Kidney epithelial cell (primary cell): Measurements from ENCODE around the gene HNRNPA2B1. TPM values are rescaled to one million over a fixed set of nuclear protein-coding genes. Genes with fewer than 3 reads are reported as not detected.
"Not testable (repeated sequence)": the region's sequence is repeated elsewhere in the genome, so short reads cannot be mapped to it uniquely, and the experiment has no call there.

Experiments
- DNase-seq: peaks from one replicate; pipeline ENCODE4 v3.0.0-alpha.2; 2010; ENCODE audit warnings: low read depth
- H3K27me3 ChIP-seq: 2 replicates; pipeline ENCODE4 v1.6.0; 2011; ENCODE audit warnings: low read length; ENCODE audit not compliant: control insufficient read depth, insufficient read depth
- H3K36me3 ChIP-seq: 2 replicates; pipeline ENCODE4 v1.5.1; 2011; ENCODE audit warnings: low read length; ENCODE audit not compliant: control insufficient read depth, insufficient read depth
- H3K4me3 ChIP-seq: 2 replicates; pipeline ENCODE4 v1.5.1; 2011; ENCODE audit warnings: low read depth, mild to moderate bottlenecking, control low read depth, low read length
- total RNA-seq: library from RNA; depleted of rRNA; stranded (reverse); fragments of >200 nt; gene quantifications from 2 replicates; pipeline ENCODE4 v1.2.3, GENCODE V29; 2015
- TF ChIP-seq, protein P1 (sequence below): IDR thresholded peaks from 2 replicates; pipeline ENCODE4 v1.5.1; 2011; ENCODE audit warnings: mild to moderate bottlenecking, moderate library complexity, low read length, control low read depth, inconsistent platforms; ENCODE audit not compliant: insufficient read depth, poor library complexity, severe bottlenecking

The HNRNPA2B1 gene
- total RNA-seq, 1 donor from 2014 or later, result 133 TPM

DNA sequence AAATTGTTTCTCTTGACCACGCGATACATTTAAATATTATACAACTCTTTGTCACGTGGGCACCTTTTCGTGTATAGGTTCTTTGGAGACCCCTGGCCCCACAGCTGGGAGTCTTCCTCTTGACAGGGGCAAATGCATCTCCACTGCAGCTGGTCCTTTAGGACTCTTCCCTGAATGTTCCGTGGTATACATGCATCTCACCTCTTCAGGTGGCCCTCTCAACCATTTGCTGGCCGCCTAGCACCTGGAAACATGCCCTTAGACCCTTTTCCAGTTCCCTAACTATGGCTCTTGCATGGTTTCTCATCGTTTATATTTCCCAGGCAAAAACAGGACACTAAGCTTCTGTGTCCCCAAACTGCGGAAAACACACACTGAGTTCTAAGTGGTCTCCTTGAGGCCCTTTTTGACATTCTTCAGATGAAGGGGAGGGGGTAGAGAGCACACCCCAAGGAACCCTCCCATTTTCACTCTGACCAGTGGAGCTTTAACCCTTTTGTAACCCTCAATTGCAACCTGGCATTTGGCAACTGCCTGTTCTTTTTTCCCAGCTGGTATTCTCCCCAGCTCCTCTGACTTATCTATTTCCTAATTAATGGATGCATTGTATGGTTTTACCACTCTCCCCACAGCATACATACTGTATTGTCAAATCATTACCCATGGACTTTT lies 20.6 kb downstream of the HNRNPA2B1 start:
- TF ChIP-seq, protein P1, sequence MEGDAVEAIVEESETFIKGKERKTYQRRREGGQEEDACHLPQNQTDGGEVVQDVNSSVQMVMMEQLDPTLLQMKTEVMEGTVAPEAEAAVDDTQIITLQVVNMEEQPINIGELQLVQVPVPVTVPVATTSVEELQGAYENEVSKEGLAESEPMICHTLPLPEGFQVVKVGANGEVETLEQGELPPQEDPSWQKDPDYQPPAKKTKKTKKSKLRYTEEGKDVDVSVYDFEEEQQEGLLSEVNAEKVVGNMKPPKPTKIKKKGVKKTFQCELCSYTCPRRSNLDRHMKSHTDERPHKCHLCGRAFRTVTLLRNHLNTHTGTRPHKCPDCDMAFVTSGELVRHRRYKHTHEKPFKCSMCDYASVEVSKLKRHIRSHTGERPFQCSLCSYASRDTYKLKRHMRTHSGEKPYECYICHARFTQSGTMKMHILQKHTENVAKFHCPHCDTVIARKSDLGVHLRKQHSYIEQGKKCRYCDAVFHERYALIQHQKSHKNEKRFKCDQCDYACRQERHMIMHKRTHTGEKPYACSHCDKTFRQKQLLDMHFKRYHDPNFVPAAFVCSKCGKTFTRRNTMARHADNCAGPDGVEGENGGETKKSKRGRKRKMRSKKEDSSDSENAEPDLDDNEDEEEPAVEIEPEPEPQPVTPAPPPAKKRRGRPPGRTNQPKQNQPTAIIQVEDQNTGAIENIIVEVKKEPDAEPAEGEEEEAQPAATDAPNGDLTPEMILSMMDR, result no peak
- Histone ChIP-seq H3K4me3 (no peak overlapping the region), H3K27me3 (no peaks in the 10 kb centered on the region), H3K36me3 (no peaks in the 10 kb centered on the region)
- no peak for DNase-seq

DNA sequence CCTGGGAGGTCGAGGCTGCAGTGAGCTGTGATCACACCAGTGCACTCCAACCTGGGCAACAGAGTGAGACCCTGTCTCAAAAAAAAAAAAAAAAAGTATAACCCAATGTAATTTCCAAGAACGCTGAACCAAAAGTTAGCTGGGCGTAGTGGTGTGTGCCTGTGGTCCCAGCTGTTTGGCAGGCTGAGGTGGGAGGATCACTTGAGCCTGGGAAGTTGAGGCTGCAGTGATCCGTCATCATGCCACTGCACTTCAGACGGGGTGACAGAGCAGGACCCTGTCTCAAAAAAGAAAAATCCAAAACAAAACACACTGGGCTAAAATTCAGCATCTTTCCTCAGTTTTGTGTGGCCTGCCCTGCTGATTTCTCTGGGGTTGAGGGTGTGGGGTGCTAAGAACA lies 21.1 kb downstream of the HNRNPA2B1 start:
- no peak for DNase-seq
- TF ChIP-seq, protein P1, result no peak

DNA sequence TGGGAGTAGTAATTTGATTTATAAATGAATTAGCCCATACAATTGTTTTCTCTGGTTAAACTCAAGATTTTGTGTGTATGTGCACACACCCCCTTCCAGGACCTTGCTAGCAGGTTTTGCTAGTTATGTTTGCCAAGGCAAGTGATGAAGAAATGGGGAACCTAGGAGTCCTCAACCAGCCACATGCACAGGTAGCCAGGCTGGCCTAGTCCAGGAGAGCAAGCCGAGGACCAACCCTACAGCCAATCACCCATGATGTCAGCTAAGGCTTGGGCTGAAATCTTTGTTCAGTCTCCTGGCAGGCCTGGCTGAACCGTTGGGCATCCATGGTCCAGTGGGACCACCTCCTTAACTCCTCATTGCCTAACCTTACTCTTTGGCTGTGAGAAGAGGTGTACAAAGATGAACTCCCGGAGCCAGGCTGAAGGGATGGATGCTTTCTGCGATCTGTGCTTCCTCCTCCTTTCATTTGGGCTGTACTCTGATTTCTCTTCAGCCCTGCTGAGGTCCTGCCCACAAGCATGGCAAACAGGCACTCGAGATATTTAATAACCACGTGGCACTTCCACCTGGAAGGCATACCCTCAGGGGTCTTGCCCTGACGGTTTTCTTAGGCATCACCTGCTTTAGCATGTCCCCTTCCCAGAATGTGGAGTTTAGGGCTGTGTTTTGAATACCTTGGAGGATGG lies 22.1 kb downstream of the HNRNPA2B1 start:
- Histone ChIP-seq H3K27me3 (no peaks in the 10 kb centered on the region), H3K4me3 (no peak overlapping the region), H3K36me3 (no peaks in the 10 kb centered on the region)
- no peak for DNase-seq
- TF ChIP-seq, protein P1, result no peak

More for the DNA sequence above, 21.1 kb downstream of the HNRNPA2B1 start:
- H3K27me3 ChIP-seq, result no peaks in the 10 kb centered on the region
- no peaks in the 10 kb centered on the region for H3K36me3 ChIP-seq
- no peak overlapping the region for H3K4me3 ChIP-seq

DNA sequence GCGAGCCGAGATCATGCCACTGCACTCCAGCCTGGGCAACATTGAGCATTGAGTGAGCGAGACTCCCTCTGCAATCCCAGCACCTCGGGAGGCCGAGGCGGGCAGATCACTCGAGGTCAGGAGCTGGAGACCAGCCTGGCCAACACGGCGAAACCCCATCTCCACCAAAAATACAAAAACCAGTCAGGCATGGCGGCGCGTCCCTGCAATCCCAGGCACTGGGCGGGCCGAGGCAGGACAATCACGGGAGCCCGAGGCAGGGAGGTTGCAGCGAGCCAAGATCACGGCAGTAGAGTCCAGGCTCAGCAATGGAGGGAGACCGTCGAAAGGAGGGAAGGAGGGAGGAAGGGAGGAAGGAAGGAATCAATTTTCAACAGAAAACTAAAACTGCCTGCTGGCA lies 23.3 kb downstream of the HNRNPA2B1 start:
- not testable (repeated sequence) for DNase-seq, H3K27me3 ChIP-seq, H3K4me3 ChIP-seq, H3K36me3 ChIP-seq

DNA sequence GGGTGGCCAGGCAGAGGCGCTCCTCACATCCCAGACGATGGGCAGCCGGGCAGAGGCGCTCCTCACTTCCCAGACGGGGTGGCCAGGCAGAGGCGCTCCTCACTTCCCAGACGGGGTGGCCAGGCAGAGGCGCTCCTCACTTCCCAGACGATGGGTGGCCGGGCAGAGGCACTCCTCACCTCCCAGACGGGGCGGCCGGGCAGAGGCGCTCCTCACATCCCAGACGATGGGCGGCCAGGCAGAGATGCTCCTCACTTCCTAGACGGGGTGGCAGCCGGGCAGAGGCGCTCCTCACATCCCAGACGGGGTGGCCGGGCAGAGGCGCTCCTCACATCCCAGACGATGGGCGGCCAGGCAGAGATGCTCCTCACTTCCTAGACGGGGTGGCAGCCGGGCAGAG lies 23.9 kb downstream of the HNRNPA2B1 start:
- H3K36me3 ChIP-seq, H3K4me3 ChIP-seq, DNase-seq, H3K27me3 ChIP-seq: not testable (repeated sequence)

DNA sequence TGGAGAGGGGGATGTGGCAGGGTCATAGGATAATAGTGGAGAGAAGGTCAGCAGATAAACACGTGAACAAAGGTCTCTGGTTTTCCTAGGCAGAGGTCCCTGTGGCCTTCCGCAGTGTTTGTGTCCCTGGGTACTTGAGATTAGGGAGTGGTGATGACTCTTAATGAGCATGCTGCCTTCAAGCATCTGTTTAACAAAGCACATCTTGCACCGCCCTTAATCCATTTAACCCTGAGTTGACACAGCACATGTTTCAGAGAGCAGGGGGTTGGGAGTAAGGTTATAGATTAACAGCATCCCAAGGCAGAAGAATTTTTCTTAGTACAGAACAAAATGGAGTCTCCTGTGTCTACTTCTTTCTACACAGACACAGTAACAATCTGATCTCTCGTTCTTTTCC lies 24.6 kb downstream of the HNRNPA2B1 start:
- DNase-seq, H3K36me3 ChIP-seq, H3K27me3 ChIP-seq, H3K4me3 ChIP-seq: not testable (repeated sequence)

DNA sequence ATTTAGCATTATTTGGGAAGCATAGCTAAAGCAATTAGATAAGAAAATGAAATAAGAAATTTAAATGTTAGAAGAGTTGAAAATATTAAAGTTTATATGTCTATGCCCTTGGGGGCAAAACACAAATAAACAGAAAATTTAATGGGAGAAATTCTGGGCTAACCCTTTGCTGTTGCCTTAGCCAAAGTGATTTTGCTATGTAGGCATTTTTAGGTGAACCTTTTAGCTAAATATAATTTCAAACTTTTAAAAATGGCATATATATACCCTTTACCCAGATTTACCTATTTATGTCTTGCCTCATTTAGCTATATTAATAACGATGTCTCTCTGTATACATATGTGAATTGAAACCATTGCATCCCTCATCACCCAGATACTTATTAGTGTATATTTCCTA lies 28.5 kb downstream of the HNRNPA2B1 start:
- TF ChIP-seq, protein P1, result no peak
- no peak for DNase-seq

More for the DNA sequence above, 28.5 kb downstream of the HNRNPA2B1 start:
- Histone ChIP-seq H3K4me3 (no peak overlapping the region), H3K36me3 (no peaks in the 10 kb centered on the region), H3K27me3 (no peaks in the 10 kb centered on the region)
